Neural cell (in vitro differentiated cells): Measurements from ENCODE around the gene SELENOO. TPM values are rescaled to one million over a fixed set of nuclear protein-coding genes. Genes with fewer than 3 reads are reported as not detected.

Experiments
- H2AFZ ChIP-seq: fragments of 200-600, 300-800 bp; sonication (generic), shearing (Covaris generic); 2 replicates; pipeline ENCODE4 v1.6.0; 2014; ENCODE audit warnings: low read depth, mild to moderate bottlenecking, antibody characterized with exemption, low read length, moderate library complexity
- H3F3A ChIP-seq: fragments of 200-600 bp; shearing (Covaris generic); 2 replicates; pipeline ENCODE4 v1.6.1; 2016; ENCODE audit warnings: mild to moderate bottlenecking, moderate library complexity, mixed read lengths, antibody characterized with exemption, low read length; ENCODE audit not compliant: insufficient read depth, poor library complexity, severe bottlenecking
- H3K27ac ChIP-seq: fragments of 200-600, 300-800 bp; sonication (generic), shearing (Covaris generic); 2 replicates; pipeline ENCODE4 v1.5.1; 2014; ENCODE audit warnings: mild to moderate bottlenecking, low read length, moderate library complexity
- H3K27me3 ChIP-seq: fragments of 300-800, 200-600 bp; sonication (generic), shearing (Covaris generic); 2 replicates; pipeline ENCODE4 v1.6.0; 2014; ENCODE audit warnings: mild to moderate bottlenecking, low read depth, low read length, moderate library complexity; ENCODE audit not compliant: insufficient read depth
- H3K36me3 ChIP-seq: fragments of 300-800, 200-600 bp; sonication (generic), shearing (Covaris generic); 2 replicates; pipeline ENCODE4 v1.5.1; 2014; ENCODE audit warnings: mild to moderate bottlenecking, antibody characterized with exemption, low read length, moderate library complexity; ENCODE audit not compliant: insufficient read depth
- H3K4me2 ChIP-seq: fragments of 300-800, 200-600 bp; sonication (generic), shearing (Covaris generic); 2 replicates; pipeline ENCODE4 v1.6.0; 2014; ENCODE audit warnings: mild to moderate bottlenecking, low read length
- H3K4me3 ChIP-seq: fragments of 300-800, 200-600 bp; sonication (generic), shearing (Covaris generic); 2 replicates; pipeline ENCODE4 v1.5.1; 2014; ENCODE audit warnings: mild to moderate bottlenecking, low read length, moderate library complexity
- H3K79me2 ChIP-seq: fragments of 200-600 bp; shearing (Covaris generic); replicated peaks from 2 replicates; pipeline ENCODE4 v1.6.0; 2014; ENCODE audit warnings: mild to moderate bottlenecking, low read length, moderate library complexity; ENCODE audit not compliant: insufficient read depth
- H3K9ac ChIP-seq: fragments of 300-800, 200-600 bp; sonication (generic), shearing (Covaris generic); 2 replicates; pipeline ENCODE4 v1.6.1; 2016; ENCODE audit warnings: mild to moderate bottlenecking, low read length, mixed read lengths
- H3K9me2 ChIP-seq: fragments of 200-600 bp; shearing (Covaris generic); 2 replicates; pipeline ENCODE4 v1.6.1; 2016; ENCODE audit warnings: mild to moderate bottlenecking, low read length, mixed read lengths; ENCODE audit not compliant: insufficient read depth
- H3K9me3 ChIP-seq: fragments of 200-600, 300-800 bp; sonication (generic), shearing (Covaris generic); 2 replicates; pipeline ENCODE4 v1.6.1; 2016; ENCODE audit warnings: mild to moderate bottlenecking, mixed run types, low read length, moderate library complexity, mixed read lengths
- H4K20me1 ChIP-seq: fragments of 200-600 bp; shearing (Covaris generic); 2 replicates; pipeline ENCODE4 v1.6.1; 2016; ENCODE audit warnings: mild to moderate bottlenecking, mixed run types; ENCODE audit not compliant: insufficient read depth
- CTCF ChIP-seq: fragments of 450-650 bp; IDR thresholded peaks from 2 replicates; pipeline ENCODE4 v1.5.1; 2014; ENCODE audit warnings: antibody characterized with exemption, mild to moderate bottlenecking, moderate library complexity; ENCODE audit not compliant: poor library complexity, severe bottlenecking
- EP300 ChIP-seq: fragments of 450-650 bp; conservative IDR thresholded peaks from 2 replicates; pipeline ENCODE4 v1.6.1; 2014; ENCODE audit warnings: antibody characterized with exemption, mild to moderate bottlenecking, moderate library complexity; ENCODE audit not compliant: poor library complexity, severe bottlenecking
- MXI1 ChIP-seq: fragments of 450-650 bp; conservative IDR thresholded peaks from 2 replicates; pipeline ENCODE4 v1.6.1; 2014; ENCODE audit warnings: antibody characterized with exemption, mild to moderate bottlenecking; ENCODE audit not compliant: poor library complexity, severe bottlenecking
- POLR2AphosphoS5 ChIP-seq: IDR thresholded peaks from 2 replicates; pipeline ENCODE4 v1.6.1; 2012
- RAD21 ChIP-seq: fragments of 450-650 bp; conservative IDR thresholded peaks from 2 replicates; pipeline ENCODE4 v1.6.1; 2014; ENCODE audit warnings: antibody characterized with exemption, mild to moderate bottlenecking, moderate library complexity
- REST ChIP-seq: IDR thresholded peaks from 2 replicates; pipeline ENCODE4 v1.6.1; 2012; ENCODE audit warnings: borderline replicate concordance
- SMC3 ChIP-seq: fragments of 450-650 bp; conservative IDR thresholded peaks from 2 replicates; pipeline ENCODE4 v1.6.1; 2014; ENCODE audit warnings: antibody characterized with exemption, mild to moderate bottlenecking, moderate library complexity; ENCODE audit not compliant: poor library complexity
- TAF1 ChIP-seq: IDR thresholded peaks from 2 replicates; pipeline ENCODE4 v1.6.1; 2012; ENCODE audit warnings: low read depth
- polyA plus RNA-seq: library from polyadenylated mRNA; depleted of rRNA; stranded (reverse); fragments of >200 nt; gene quantifications from 2 replicates; pipeline ENCODE4 v1.2.3, GENCODE V29; 2014

SELENOO gene
- polyA plus RNA-seq, 1 donor from 2014 or later, result 42.0 TPM

- Histone ChIP-seq H3K4me2 (no peak overlapping the region), H3F3A (no peaks in the 10 kb centered on the region), H3K4me3 (no peak overlapping the region), H3K36me3 (peaks cover 8% of the 10 kb centered on the region), H3K9me2 (no peaks in the 10 kb centered on the region), H4K20me1 (peaks cover 3% of the 10 kb centered on the region), H3K27ac (no peak overlapping the region), H3K9me3 (no peaks in the 10 kb centered on the region), H3K9ac (no peak overlapping the region), H2AFZ (no peak overlapping the region), H3K27me3 (no peaks in the 10 kb centered on the region), H3K79me2 (peaks cover 18% of the 10 kb centered on the region)
- TF ChIP-seq TAF1, result no peak
- TF ChIP-seq RAD21, result no peak
- no peak for TF ChIP-seq EP300
- TF ChIP-seq REST, result no peak
- TF ChIP-seq MXI1, result no peak
- no peak for TF ChIP-seq SMC3
- TF ChIP-seq POLR2AphosphoS5, result no peak
- TF ChIP-seq CTCF, result no peak
Measured at GRCh38 chr22:50198624-50199017, 2.2 kb upstream of the SELENOO start.

- peak overlapping the region; percentile 82 for H3K4me3 ChIP-seq
- no peaks in the 10 kb centered on the region for H3K27me3 ChIP-seq
- peak overlapping the region; percentile 81 for H3K9ac ChIP-seq
- H3K9me2 ChIP-seq, result no peaks in the 10 kb centered on the region
- H3K36me3 ChIP-seq, result peaks cover 11% of the 10 kb centered on the region
- no peak overlapping the region for H3K27ac ChIP-seq
- H3K79me2 ChIP-seq, result peaks cover 20% of the 10 kb centered on the region
- no peaks in the 10 kb centered on the region for H3F3A ChIP-seq
- peaks cover 3% of the 10 kb centered on the region for H4K20me1 ChIP-seq
- no peak overlapping the region for H2AFZ ChIP-seq
- no peak for TF ChIP-seq REST
- no peak overlapping the region for H3K4me2 ChIP-seq
- H3K9me3 ChIP-seq, result no peaks in the 10 kb centered on the region
Measured at GRCh38 chr22:50199251-50199721, 1.5 kb upstream of the SELENOO start.
